Measurements from ENCODE around the gene BRICD5. TPM values are rescaled to one million over a fixed set of nuclear protein-coding genes. Genes with fewer than 3 reads are reported as not detected.

Gene BRICD5
- total RNA-seq, 2 donors from 2014 or later, result 7.7 to 15.2 TPM

GRCh38 chr16:2173916-2174315 is 36.7 kb downstream of the BRICD5 start:
- no peak overlapping the region for H3K27ac ChIP-seq

GRCh38 chr16:2173366-2173765 is 37.3 kb downstream of the BRICD5 start:
- DNase-seq, result no peak
- H3K9me3 ChIP-seq, result no peaks in the 10 kb centered on the region
- TF ChIP-seq CTCF (IDR thresholded peaks at IDR 0.05), result no peak
- intact Hi-C loops (cut with DNase I), result no loop called here
- no peak overlapping the region for H3K9ac ChIP-seq (ENCODE audit: low read depth in 2 of 2, low read length in 2 of 2)
- peaks cover 10% of the 10 kb centered on the region for H3K36me3 ChIP-seq
- H3K4me1 ChIP-seq, result no peaks in the 10 kb centered on the region
- no peak overlapping the region for H3K4me3 ChIP-seq
- no peaks in the 10 kb centered on the region for H3K27me3 ChIP-seq
- H3K27ac ChIP-seq, result no peak overlapping the region

More at GRCh38 chr16:2173916-2174315, 36.7 kb downstream of the BRICD5 start:
- Histone ChIP-seq H3K27me3 (no peaks in the 10 kb centered on the region), H3K4me1 (no peaks in the 10 kb centered on the region), H3K36me3 (peaks cover 10% of the 10 kb centered on the region), H3K9me3 (no peaks in the 10 kb centered on the region), H3K9ac (ENCODE audit: low read depth in 2 of 2, low read length in 2 of 2) (no peak overlapping the region), H3K4me3 (no peak overlapping the region)
- TF ChIP-seq CTCF (IDR thresholded peaks at IDR 0.05), result no peak
- intact Hi-C loops (cut with DNase I), result no loop called here
- no peak for DNase-seq

- H3K4me1 ChIP-seq, result no peaks in the 10 kb centered on the region
- H3K27ac ChIP-seq, result no peak overlapping the region
- intact Hi-C loops (cut with DNase I), result no loop called here
- no peak overlapping the region for H3K4me3 ChIP-seq
- H3K27me3 ChIP-seq, result no peaks in the 10 kb centered on the region
- no peak for TF ChIP-seq CTCF (IDR thresholded peaks at IDR 0.05)
- no peak for DNase-seq
- no peaks in the 10 kb centered on the region for H3K9me3 ChIP-seq
- H3K9ac ChIP-seq (ENCODE audit: low read depth in 2 of 2, low read length in 2 of 2), result no peak overlapping the region
- H3K36me3 ChIP-seq, result peaks cover 11% of the 10 kb centered on the region
Measured at GRCh38 chr16:2172688-2173335, 37.9 kb downstream of the BRICD5 start.

- no peaks in the 10 kb centered on the region for H3K27me3 ChIP-seq
- intact Hi-C loops (cut with DNase I), result no loop called here
- H3K4me3 ChIP-seq, result no peak overlapping the region
- no peak overlapping the region for H3K27ac ChIP-seq
- no peak for DNase-seq
- H3K9ac ChIP-seq (ENCODE audit: low read depth in 2 of 2, low read length in 2 of 2), result no peak overlapping the region
- no peaks in the 10 kb centered on the region for H3K4me1 ChIP-seq
- H3K36me3 ChIP-seq, result peaks cover 18% of the 10 kb centered on the region
- TF ChIP-seq CTCF (IDR thresholded peaks at IDR 0.05), result no peak
- no peaks in the 10 kb centered on the region for H3K9me3 ChIP-seq
Measured at GRCh38 chr16:2171601-2172178, 39.0 kb downstream of the BRICD5 start.

GRCh38 chr16:2170587-2171435 is 39.9 kb downstream of the BRICD5 start:
- DNase-seq, result no peak
- TF ChIP-seq CTCF (IDR thresholded peaks at IDR 0.05), result no peak
- H3K4me1 ChIP-seq, result no peaks in the 10 kb centered on the region
- H3K27ac ChIP-seq, result no peak overlapping the region
- H3K36me3 ChIP-seq, result peaks cover 18% of the 10 kb centered on the region
- intact Hi-C loops (cut with DNase I), result no loop called here
- H3K9ac ChIP-seq (ENCODE audit: low read depth in 2 of 2, low read length in 2 of 2), result no peak overlapping the region
- H3K4me3 ChIP-seq, result no peak overlapping the region
- no peaks in the 10 kb centered on the region for H3K9me3 ChIP-seq
- H3K27me3 ChIP-seq, result no peaks in the 10 kb centered on the region

Data from colonic mucosa (tissue), 4 donors.